ENCODE measurements around the gene DACH1. TPM values are rescaled to one million over a fixed set of nuclear protein-coding genes. Genes with fewer than 3 reads are reported as not detected.

Gene DACH1
- total RNA-seq, 2 donors from 2014 or later: 0.42 TPM; not detected in 1

DNA sequence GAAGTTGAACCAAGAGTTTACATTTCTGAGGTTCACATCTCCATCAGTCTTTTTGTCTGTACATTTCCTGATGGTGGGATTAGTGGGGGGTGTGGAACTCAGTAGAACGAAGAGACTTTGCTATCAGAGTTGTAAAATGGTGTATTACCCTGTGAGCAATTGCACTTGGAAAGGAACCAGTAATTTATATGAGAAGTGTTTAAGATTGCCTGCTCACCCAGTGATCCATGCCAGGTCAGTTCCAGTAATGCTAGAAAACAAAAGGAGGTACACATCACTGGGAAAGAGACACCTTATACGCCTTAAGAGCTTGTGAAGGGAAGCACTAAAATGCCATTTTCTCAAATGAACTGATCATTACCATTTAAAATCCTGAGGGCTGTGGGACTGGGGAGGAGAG, 7.5 kb upstream of the DACH1 start:
- peaks cover 4% of the 10 kb centered on the region for H3K9me3 Mint-ChIP-seq
- no peak overlapping the region for H3K27ac Mint-ChIP-seq
- H3K27me3 Mint-ChIP-seq: peaks cover 4 to 6% of the 10 kb centered on the region in 2 donors
- no peaks in the 10 kb centered on the region for H3K36me3 Mint-ChIP-seq
- H3K4me1 Mint-ChIP-seq (ENCODE audit: low read depth in 2 of 2): no peaks in the 10 kb centered on the region
- ATAC-seq (no peak), DNase-seq (ENCODE audit: low spot score) (no peak)
- no peak overlapping the region for H3K4me3 Mint-ChIP-seq

DNA sequence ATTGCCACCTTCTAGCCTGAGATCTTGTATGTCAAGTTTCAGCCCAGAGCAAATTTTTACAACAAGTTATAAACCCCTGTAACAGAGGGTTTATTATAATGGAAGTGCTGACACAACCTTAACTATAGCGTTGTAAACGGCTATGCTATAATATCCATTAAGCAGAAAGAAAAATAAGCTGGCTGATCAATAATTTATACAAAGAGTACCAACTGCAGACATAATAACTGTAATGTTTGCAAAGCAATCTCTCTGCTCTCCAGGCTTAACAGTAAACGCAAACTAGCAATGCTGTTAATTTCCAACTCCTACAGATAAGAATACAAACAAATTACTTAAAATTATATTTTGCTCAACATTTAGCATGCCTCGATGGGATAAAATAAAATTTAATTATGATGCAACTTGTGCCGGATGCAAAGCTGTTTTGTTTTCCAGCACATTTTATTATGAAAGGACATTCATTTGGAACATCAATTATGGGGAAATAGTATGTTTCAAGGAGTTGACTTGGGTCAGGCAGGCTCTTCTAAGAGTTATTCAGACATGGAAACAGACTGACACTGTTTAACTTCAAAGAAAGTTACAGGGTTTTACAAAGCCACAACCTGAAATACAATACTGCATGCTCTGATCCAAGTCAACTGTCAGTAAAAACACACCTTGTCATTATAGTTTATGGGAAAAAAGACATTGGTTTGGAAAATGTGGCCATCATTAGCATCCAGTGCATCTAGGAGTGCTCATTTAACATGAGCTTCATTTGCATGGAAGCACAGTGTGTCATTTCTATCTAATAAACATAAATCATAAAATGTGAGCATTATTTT, 6.6 kb upstream of the DACH1 start:
- Mint-ChIP-seq H3K27me3 (peaks cover 7 to 13% of the 10 kb centered on the region in 2 donors), H3K36me3 (no peaks in the 10 kb centered on the region), H3K4me3 (no peak overlapping the region), H3K9me3 (peaks cover 4% of the 10 kb centered on the region), H3K27ac (no peak overlapping the region), H3K4me1 (ENCODE audit: low read depth in 2 of 2) (no peaks in the 10 kb centered on the region)
- DNase-seq (ENCODE audit: low spot score): no peak
- no peak for ATAC-seq

DNA sequence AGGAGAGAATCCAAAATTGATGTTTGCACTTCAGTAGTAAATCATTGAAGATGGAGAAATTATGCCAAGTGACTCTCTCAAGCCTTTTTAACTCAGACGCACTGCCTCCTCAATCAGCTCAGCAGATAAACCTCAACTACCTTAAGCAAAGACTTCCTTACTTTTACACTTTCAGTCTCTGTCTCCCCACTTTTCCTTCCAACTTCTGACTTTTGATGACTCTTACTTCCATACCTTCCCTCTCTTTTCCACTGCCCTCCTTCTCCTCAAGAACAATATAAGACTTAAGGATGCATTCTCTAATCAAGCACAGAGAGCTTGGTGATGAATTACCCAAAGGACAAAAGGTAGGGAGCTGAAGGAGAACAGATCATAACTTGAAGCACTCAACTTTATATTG, 4.8 kb upstream of the DACH1 start:
- ATAC-seq (no peak), DNase-seq (ENCODE audit: low spot score) (no peak)
- peaks cover 14 to 22% of the 10 kb centered on the region in 2 donors for H3K27me3 Mint-ChIP-seq
- no peak overlapping the region for H3K4me3 Mint-ChIP-seq
- peaks cover 0 to 4% of the 10 kb centered on the region in 2 donors for H3K4me1 Mint-ChIP-seq (ENCODE audit: low read depth in 2 of 2)
- no peaks in the 10 kb centered on the region for H3K36me3 Mint-ChIP-seq
- H3K27ac Mint-ChIP-seq: no peak overlapping the region
- peaks cover 4% of the 10 kb centered on the region for H3K9me3 Mint-ChIP-seq

DNA sequence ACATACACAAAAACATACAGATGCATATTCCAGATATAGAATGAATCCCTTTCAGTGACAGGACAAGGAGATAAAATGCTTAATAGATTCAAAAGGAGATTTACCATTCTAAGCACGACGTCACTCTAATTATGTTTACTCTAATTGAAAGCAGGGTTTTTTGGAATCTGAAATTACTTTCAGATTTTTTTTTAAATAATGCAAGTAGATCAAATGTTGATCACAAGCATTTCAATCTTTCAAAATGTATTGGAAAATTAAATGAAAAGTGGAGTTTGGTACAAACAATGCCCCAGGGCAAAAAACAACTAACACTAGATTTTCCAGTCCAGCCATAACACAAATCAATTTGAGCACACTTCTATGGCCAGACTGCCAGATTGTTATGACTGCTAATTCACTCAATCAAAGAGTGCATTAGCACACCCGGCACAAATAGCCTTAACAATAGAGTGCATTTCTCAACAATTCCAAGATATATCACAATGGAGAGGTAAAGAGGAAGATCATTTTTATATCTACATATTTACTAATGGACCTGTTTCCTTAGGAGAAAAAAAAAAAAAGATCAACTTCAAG, 4.3 kb upstream of the DACH1 start:
- Mint-ChIP-seq H3K9me3 (peaks cover 2% of the 10 kb centered on the region), H3K27me3 (peaks cover 18 to 22% of the 10 kb centered on the region in 2 donors), H3K4me1 (ENCODE audit: low read depth in 2 of 2) (peaks cover 0 to 7% of the 10 kb centered on the region in 2 donors), H3K27ac (no peak overlapping the region), H3K36me3 (no peaks in the 10 kb centered on the region), H3K4me3 (no peak overlapping the region)
- DNase-seq (ENCODE audit: low spot score): no peak
- ATAC-seq: no peak

DNA sequence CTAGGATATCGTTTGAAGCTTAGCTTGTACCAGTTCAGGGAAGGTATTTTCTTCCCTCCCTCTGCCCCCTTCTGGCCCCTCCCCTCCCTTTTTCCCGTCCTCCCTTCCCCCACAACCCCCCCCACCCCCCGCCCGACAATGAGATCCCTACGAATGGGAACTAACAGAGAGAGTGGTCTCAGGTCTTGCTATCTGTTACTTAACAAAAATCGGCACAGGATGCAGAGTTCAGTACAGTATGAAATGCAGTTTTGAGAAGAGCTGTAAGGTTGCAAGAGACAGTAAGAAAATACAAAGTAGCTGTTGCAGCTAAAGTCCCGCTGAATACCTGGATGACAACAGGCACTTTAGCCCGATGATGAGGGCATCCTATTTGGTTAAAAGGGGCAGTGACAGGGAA, 3.1 kb upstream of the DACH1 start:
- no peak for ATAC-seq
- H3K27ac Mint-ChIP-seq: no peak overlapping the region
- H3K36me3 Mint-ChIP-seq: no peaks in the 10 kb centered on the region
- DNase-seq (ENCODE audit: low spot score): no peak
- peaks cover 19 to 22% of the 10 kb centered on the region in 2 donors for H3K27me3 Mint-ChIP-seq
- no peak overlapping the region for H3K4me3 Mint-ChIP-seq
- H3K9me3 Mint-ChIP-seq: no peaks in the 10 kb centered on the region
- peaks cover 0 to 7% of the 10 kb centered on the region in 2 donors for H3K4me1 Mint-ChIP-seq (ENCODE audit: low read depth in 2 of 2)

DNA sequence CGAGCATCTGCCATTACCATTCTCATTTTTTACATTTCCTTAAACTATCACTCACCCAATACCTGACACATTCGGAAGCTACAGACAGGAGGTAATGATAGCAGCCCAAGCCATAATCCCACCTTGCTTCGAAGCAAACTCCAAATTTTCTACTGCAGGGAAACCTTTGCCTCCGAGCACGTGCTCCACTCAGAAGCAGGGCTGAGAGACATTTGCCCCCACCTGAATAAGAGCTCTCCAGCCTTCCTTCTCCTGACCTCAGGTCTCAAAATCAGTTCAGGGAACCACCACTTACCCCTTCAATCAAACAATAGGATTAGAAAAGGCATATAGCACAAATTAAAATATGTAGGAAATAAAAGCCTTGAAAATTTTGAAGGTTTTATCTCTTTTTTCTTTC, 2.3 kb upstream of the DACH1 start:
- H3K27ac Mint-ChIP-seq: no peak overlapping the region
- peaks cover 5 to 15% of the 10 kb centered on the region in 2 donors for H3K4me1 Mint-ChIP-seq (ENCODE audit: low read depth in 2 of 2)
- DNase-seq (ENCODE audit: low spot score): no peak
- no peak overlapping the region for H3K4me3 Mint-ChIP-seq
- no peaks in the 10 kb centered on the region for H3K9me3 Mint-ChIP-seq
- no peak for ATAC-seq
- H3K36me3 Mint-ChIP-seq: no peaks in the 10 kb centered on the region
- peaks cover 27 to 29% of the 10 kb centered on the region in 2 donors for H3K27me3 Mint-ChIP-seq

DNA sequence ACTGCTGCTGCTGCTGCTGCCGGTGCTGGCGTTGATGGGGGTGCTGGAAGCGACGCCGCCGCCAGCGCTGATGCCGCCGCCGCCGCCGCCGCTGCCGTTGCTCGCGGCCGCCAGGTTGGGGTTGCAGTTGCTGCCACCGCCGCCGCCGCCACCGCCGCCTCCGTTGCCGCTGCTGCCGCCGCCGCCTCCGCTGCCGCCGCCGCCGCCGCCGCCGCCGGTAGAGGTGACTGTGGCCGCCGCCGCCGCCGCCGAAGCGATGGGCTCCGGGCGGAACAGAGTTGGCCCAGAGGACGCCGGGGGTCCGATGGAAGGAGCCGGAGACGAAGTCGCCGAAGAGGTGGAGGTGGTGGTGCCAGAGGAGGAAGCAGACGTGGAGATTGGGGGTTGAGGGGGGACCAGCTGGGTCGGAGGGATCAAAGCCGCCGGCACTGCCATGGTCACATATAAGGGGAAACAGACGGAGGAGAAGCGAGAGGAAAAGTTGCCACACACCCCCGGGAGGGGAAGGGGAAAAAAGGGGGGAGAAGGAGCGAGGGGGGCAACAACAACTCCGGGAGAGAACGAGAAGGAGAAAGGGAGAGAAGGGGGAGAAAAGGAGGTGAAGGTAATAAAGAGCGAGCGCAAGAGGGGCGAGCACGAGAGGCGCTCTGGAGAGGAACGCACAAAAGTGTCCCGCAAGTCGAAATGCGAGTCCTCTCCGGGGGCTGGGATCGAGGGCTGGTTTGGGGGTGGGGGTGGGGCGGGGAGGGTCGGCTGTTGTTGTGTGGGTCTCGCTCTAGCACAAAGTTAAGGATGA, 471 bp downstream of the DACH1 start:
- Mint-ChIP-seq H3K27me3 (peaks cover 37 to 42% of the 10 kb centered on the region in 2 donors), H3K4me1 (ENCODE audit: low read depth in 2 of 2) (peaks cover 10 to 15% of the 10 kb centered on the region in 2 donors), H3K4me3 (peak overlapping the region; percentile 76), H3K27ac (no peak overlapping the region), H3K36me3 (no peaks in the 10 kb centered on the region), H3K9me3 (no peaks in the 10 kb centered on the region)
- ATAC-seq (peak; percentile 40 to 44), DNase-seq (ENCODE audit: low spot score) (no peak)

DNA sequence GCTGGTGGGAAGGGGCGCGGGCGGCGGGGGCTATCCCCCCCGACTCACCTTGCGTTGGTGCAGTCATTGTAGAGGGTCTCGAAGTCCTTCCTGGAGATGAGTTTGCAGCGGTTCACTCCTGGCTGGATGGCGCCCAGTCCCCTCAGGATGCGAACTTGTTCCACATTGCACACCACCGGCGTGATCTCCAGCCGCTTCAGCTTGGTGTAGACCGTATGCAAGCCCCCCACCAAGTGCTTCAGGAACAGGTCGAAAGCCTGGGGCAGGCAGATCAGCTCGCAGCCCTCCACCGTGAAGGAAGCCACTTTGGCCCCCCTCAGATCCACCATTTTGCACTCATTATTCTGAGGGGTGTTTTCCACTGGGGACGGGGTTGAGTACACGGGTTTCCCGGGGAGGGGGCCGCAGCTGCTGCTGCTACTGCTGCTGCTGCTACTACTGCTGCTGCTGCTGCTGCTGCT, 1.1 kb downstream of the DACH1 start:
- DNase-seq (ENCODE audit: low spot score) (no peak), ATAC-seq (peak; percentile 15 to 33)
- H3K27ac Mint-ChIP-seq: no peak overlapping the region
- H3K4me3 Mint-ChIP-seq: no peak overlapping the region
- peaks cover 38 to 42% of the 10 kb centered on the region in 2 donors for H3K27me3 Mint-ChIP-seq
- peaks cover 10 to 15% of the 10 kb centered on the region in 2 donors for H3K4me1 Mint-ChIP-seq (ENCODE audit: low read depth in 2 of 2)
- H3K36me3 Mint-ChIP-seq: no peaks in the 10 kb centered on the region
- no peaks in the 10 kb centered on the region for H3K9me3 Mint-ChIP-seq

DNA sequence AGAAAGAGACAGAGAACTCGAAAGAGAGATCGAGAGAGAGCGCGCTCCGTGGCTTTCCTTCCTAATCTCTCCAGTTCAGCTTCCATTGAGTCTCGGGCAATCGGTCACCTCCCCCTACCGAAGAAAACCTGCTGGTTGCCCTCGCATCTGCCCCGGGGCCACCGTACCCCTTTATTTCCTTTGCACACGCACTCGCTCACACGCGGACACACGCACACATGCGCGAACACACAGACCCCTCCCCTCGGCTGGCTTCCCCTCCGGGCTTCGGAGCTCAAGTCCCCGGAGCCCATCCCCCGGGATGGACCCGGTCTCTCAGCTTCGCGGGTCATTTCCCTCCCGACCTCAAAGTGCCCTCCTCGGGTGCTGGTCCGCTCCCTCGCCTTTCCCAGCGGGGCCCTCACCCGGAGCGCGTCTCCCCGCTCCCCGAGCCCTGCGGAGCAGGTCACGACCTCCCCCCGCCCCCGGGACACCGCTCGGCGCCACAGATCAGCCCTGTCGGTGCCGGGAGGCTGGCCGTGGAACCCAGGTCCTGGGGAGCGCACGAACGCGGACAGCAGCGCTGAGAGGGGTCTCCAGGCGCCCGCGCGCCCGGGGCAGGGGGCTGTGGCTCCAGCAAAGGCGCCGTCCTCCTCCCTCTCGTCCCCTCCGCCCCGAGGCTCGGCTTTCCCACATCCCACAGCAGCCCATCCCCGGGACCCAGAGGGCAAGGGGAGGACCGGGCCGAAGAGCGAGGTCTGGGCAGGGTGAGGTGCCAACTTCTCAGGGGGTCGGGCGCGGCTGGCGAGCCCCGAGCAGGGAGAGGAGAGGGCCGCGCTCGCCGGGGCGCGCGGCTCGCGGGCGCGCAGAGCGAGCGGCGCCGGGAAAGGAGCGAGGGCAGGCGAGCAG, 1.8 kb downstream of the DACH1 start:
- ATAC-seq (peak in 1 of 2 donors; percentile 38), DNase-seq (ENCODE audit: low spot score) (no peak)
- Mint-ChIP-seq H3K27ac (peak overlapping the region in 1 of 2 donors; percentile 36), H3K9me3 (no peaks in the 10 kb centered on the region), H3K27me3 (peaks cover 40 to 42% of the 10 kb centered on the region in 2 donors), H3K4me3 (peak overlapping the region; percentile 84), H3K4me1 (ENCODE audit: low read depth in 2 of 2) (peaks cover 10 to 15% of the 10 kb centered on the region in 2 donors), H3K36me3 (no peaks in the 10 kb centered on the region)

DNA sequence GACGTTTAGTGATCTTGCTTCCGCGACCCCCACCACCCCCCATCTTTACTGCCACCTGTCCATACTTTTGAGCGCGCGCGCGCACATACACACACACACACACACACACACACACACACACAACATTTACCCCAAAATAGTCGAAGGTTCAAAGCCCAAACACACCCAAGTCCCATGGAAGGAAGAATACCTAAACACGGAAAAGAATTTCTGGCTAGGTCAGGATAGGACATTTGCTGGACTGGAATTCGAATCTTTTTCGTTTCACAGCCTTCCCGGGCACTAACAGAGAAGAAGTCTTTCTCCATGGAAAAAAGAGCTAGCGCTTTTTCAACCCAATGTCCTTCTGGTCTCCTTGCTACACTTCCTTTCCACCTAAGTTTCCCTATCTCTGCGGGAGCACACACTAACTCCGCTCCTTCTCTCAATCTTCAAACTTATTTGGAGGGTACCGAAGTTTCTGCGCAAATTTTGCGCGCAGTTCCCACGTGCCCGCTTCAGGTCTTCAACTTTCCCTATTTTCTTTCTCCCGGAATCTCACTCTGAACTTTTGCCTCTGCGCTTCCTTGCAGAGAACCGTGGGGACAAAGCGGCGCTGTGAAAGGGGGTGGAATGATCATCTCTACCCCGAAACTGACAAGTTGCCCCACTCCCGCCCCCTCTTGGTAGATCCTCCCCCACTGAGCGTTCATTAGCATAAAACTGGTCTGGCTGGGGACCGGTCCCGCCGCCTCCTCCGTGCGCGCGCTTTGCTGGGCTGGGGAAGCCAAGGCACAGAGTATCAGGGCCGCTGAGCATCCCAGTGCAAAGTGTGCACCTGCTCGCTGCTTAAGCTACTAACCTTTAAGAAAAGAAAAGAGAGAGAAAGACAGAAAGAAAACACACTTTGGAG, 2.7 kb downstream of the DACH1 start:
- DNase-seq (ENCODE audit: low spot score): no peak
- H3K36me3 Mint-ChIP-seq: no peaks in the 10 kb centered on the region
- H3K9me3 Mint-ChIP-seq: no peaks in the 10 kb centered on the region
- peak overlapping the region in 1 of 2 donors; percentile 36 for H3K27ac Mint-ChIP-seq
- H3K27me3 Mint-ChIP-seq: peaks cover 34 to 36% of the 10 kb centered on the region in 2 donors
- peak; percentile 62 to 68 for ATAC-seq
- H3K4me1 Mint-ChIP-seq (ENCODE audit: low read depth in 2 of 2): peaks cover 10 to 15% of the 10 kb centered on the region in 2 donors
- peak overlapping the region; percentile 84 for H3K4me3 Mint-ChIP-seq

DNA sequence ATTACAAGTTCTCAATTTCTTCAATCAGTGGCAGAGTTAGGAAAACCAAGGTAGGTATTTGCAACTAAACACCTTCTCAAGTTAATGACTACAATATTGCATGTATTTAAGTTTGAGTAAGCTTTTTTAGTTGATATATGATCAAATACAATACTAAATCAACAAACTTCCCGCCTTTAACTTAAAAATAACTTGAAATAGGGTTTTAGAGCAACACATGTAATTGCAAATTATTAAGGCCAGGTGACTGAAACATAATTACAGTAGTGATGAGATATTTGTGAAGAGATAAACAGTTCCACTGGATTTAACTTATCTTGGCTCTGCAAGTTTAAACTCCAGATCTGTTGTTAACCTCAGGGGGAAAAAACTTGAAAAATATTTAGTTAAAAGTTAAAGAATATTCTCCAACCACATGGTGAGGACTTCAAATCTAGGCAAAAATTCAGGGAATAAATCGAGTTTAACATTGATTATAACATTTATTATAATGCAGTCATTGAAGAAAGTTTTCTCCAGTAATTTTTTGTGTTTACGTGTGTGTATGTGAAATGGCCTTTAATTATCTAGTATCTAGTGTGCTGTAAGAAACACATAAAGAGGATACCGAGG, 3.6 kb downstream of the DACH1 start:
- DNase-seq (ENCODE audit: low spot score) (no peak), ATAC-seq (no peak)
- Mint-ChIP-seq H3K27me3 (peaks cover 26 to 33% of the 10 kb centered on the region in 2 donors), H3K9me3 (no peaks in the 10 kb centered on the region), H3K4me3 (peak overlapping the region; percentile 84), H3K27ac (no peak overlapping the region), H3K4me1 (ENCODE audit: low read depth in 2 of 2) (peaks cover 10 to 15% of the 10 kb centered on the region in 2 donors), H3K36me3 (peaks cover 4% of the 10 kb centered on the region)

DNA sequence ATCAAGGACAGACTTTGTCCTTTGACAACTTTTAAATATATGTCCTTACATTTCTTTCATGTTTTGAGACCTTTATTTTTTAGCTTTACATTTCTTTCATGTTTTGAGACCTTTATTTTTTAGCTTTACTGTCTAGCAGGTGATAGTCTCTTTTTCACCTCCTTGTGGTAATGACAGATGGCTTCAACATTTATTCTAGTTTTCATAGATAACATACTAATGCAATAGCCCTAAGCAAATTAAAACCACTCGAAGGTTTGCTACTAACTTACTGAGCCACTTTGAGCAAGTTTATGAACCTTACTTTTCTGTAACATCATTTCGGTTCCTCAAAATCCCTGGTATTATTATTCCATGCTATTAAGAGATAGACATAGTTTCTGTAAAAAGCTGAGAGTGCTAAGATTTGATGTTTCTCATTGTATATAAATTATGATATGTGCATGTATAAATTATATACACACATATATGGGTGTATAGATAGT, 4.5 kb downstream of the DACH1 start:
- DNase-seq (ENCODE audit: low spot score) (no peak), ATAC-seq (no peak)
- no peak overlapping the region for H3K27ac Mint-ChIP-seq
- H3K27me3 Mint-ChIP-seq: peaks cover 20 to 31% of the 10 kb centered on the region in 2 donors
- H3K9me3 Mint-ChIP-seq: no peaks in the 10 kb centered on the region
- H3K4me3 Mint-ChIP-seq: no peak overlapping the region
- peaks cover 4% of the 10 kb centered on the region for H3K36me3 Mint-ChIP-seq
- peaks cover 10 to 15% of the 10 kb centered on the region in 2 donors for H3K4me1 Mint-ChIP-seq (ENCODE audit: low read depth in 2 of 2)

Measured in natural killer cell treated with Interleukin-12 subunit alpha and Interleukin-12 subunit beta and Interleukin-15 and Interleukin-18, amount 100 ng/mL, for 72 hours (primary cell).